Fibroblast of mammary gland (primary cell): ENCODE measurements around the gene DEPDC5.

Source experiments
- DNase-seq: peaks from one replicate; pipeline ENCODE4 v3.0.0-alpha.2; 2010; ENCODE audit warnings: low read depth
- H3K4me3 ChIP-seq: 2 replicates; pipeline ENCODE4 v1.5.1; 2011; ENCODE audit warnings: low read depth, mild to moderate bottlenecking, low read length, moderate library complexity; ENCODE audit not compliant: control insufficient read depth
- CTCF ChIP-seq: conservative IDR thresholded peaks from 2 replicates; pipeline ENCODE4 v1.5.1; 2011; ENCODE audit warnings: low read depth, low read length, inconsistent platforms; ENCODE audit not compliant: control insufficient read depth, insufficient read depth

Gene DEPDC5

GRCh38 chr22:31747441-31747840, 6.4 kb upstream of the DEPDC5 start:
- DNase-seq = no peak
- no peak overlapping the region for H3K4me3 ChIP-seq
- no peak for TF ChIP-seq CTCF

- TF ChIP-seq CTCF = no peak
- peak; percentile 28 for DNase-seq
- peak overlapping the region; percentile 79 for H3K4me3 ChIP-seq
Measured at GRCh38 chr22:31748490-31748889, 5.3 kb upstream of the DEPDC5 start.

- peak; percentile 90 for DNase-seq
- peak within 1 kb of the TSS; percentile 79 for H3K4me3 ChIP-seq
- TF ChIP-seq CTCF = no peak
Measured at GRCh38 chr22:31749636-31750364, 4.0 kb upstream of the DEPDC5 start, which contains the start of gene PRR14L. Gene PRR14L, minus strand, starts transcription at chr22:31750132. Its CDS starts 11,272 bp downstream, at chr22:31738860.

- no peak for TF ChIP-seq CTCF
- H3K4me3 ChIP-seq = peak overlapping the region; percentile 12
- no peak for DNase-seq
Measured at GRCh38 chr22:31750365-31751284, 3.2 kb upstream of the DEPDC5 start.

GRCh38 chr22:31752096-31752847, 1.5 kb upstream of the DEPDC5 start:
- no peak for TF ChIP-seq CTCF
- no peak for DNase-seq
- H3K4me3 ChIP-seq = no peak overlapping the region

- peak overlapping the region; percentile 51 for H3K4me3 ChIP-seq
- no peak for TF ChIP-seq CTCF
- no peak for DNase-seq
Measured at GRCh38 chr22:31753005-31753633, 700 bp upstream of the DEPDC5 start.
